K562 (cell line): ENCODE data around the gene REEP3. TPM values are rescaled to one million over a fixed set of nuclear protein-coding genes. Genes with fewer than 3 reads are reported as not detected.

Experiments used
- ATAC-seq: fragments of 200-7000 bp; cut with Tn5 transposase; 3 replicates; pipeline ENCODE4 v1.9.1; 2020; ENCODE audit warnings: moderate library complexity
- BruUV-seq: library from RNA; stranded (reverse); fragments of 400-500 nt; replicated peaks from 2 replicates; lab custom pipeline; 2021; lab: Mats Ljungman, UMichigan
- CTCF ChIA-PET: fragments of 300-600 bp; formaldehyde crosslinking; extraction: SDS; loops from one replicate; lab custom pipeline; 2021; ENCODE audit warnings: low intra/inter-chr PET ratio; lab: Yijun Ruan, JAX
- POLR2A ChIA-PET: fragments of 300-600, 350-650 bp; sonication (Branson Sonifier 250); formaldehyde crosslinking; extraction: SDS; loops from one replicate; lab custom pipeline; 2021; ENCODE audit warnings: antibody characterized with exemption, inconsistent platforms; lab: Yijun Ruan, JAX
- DNase-seq, 4 experiments: peaks; one replicate each; pipeline versions ENCODE4 v3.0.0 to v3.0.0-alpha.2; 2011 to 2018; ENCODE audit warnings: low spot score in 3 of 4, mixed read lengths in 3 of 4; ENCODE audit errors: extremely low read depth in 1 of 4
- FAIRE-seq: peaks from 2 replicates; lab custom pipeline; 2011; peaks lifted over from hg19 to GRCh38; lab: Jason Lieb, UNC
- H2AFZ ChIP-seq: 2 replicates; pipeline ENCODE4 v1.6.0; 2011; ENCODE audit warnings: low read depth, low read length, control low read depth, inconsistent platforms
- H3K27ac ChIP-seq: fragments of 200-600 bp; 3 replicates; pipeline ENCODE4 v1.8.0; 2011; ENCODE audit warnings: low read depth, mild to moderate bottlenecking, control low read depth, inconsistent platforms, low read length, moderate library complexity, mixed read lengths; ENCODE audit errors: extremely low read depth
- H3K27me3 ChIP-seq, 2 experiments: fragments of 300-600 bp in 1 of 2; 2 replicates in 1 of 2; 3 replicates in 1 of 2; pipeline versions ENCODE4 v1.6.0 to v1.8.0; 2011; ENCODE audit warnings: inconsistent platforms in 2 of 2, low read length in 2 of 2, mild to moderate bottlenecking in 1 of 2, mixed read lengths in 1 of 2, moderate library complexity in 1 of 2; ENCODE audit not compliant: control insufficient read depth in 2 of 2, insufficient read depth in 2 of 2
- H3K36me3 ChIP-seq: fragments of 300-600 bp; 3 replicates; pipeline ENCODE4 v1.8.0; 2011; ENCODE audit warnings: mild to moderate bottlenecking, low read length, inconsistent platforms; ENCODE audit not compliant: control insufficient read depth, insufficient read depth
- H3K4me1 ChIP-seq, 2 experiments: fragments of 200-600 bp in 1 of 2; replicated peaks in 1 of 2; 2 replicates in 1 of 2; 3 replicates in 1 of 2; pipeline versions ENCODE4 v1.5.1 to v1.8.0; 2011; ENCODE audit warnings: inconsistent platforms in 2 of 2, low read length in 2 of 2, mild to moderate bottlenecking in 1 of 2, mixed read lengths in 1 of 2, moderate library complexity in 1 of 2; ENCODE audit not compliant: control insufficient read depth in 2 of 2, insufficient read depth in 2 of 2
- H3K4me2 ChIP-seq: 2 replicates; pipeline ENCODE4 v1.6.1; 2011; ENCODE audit warnings: low read length, control low read depth, inconsistent platforms, mixed read lengths; ENCODE audit not compliant: insufficient read depth
- H3K4me3 ChIP-seq: fragments of 200-600 bp; sonication (generic), shearing (Covaris generic); 2 replicates; pipeline ENCODE4 v1.5.1; 2016; ENCODE audit warnings: control low read depth, inconsistent platforms
- H3K79me2 ChIP-seq: fragments of 200-600 bp; 3 replicates; pipeline ENCODE4 v1.8.0; 2011; ENCODE audit warnings: low read length, inconsistent platforms; ENCODE audit not compliant: control insufficient read depth, insufficient read depth
- H3K9ac ChIP-seq, 2 experiments: 2 replicates each; pipeline versions ENCODE4 v1.6.0 to v1.6.1; 2011; ENCODE audit warnings: low read depth in 2 of 2, low read length in 2 of 2, control low read depth in 1 of 2, inconsistent platforms in 1 of 2, mild to moderate bottlenecking in 1 of 2, mixed read lengths in 1 of 2; ENCODE audit not compliant: insufficient read depth in 1 of 2
- H3K9me1 ChIP-seq: one replicate; pipeline ENCODE4 v1.6.0; 2011; ENCODE audit warnings: inconsistent platforms, mild to moderate bottlenecking, low read length, moderate library complexity; ENCODE audit not compliant: control insufficient read depth, insufficient read depth
- H3K9me3 ChIP-seq: replicated peaks from 2 replicates; pipeline ENCODE4 v1.5.1; 2011; ENCODE audit warnings: low read depth, low read length, inconsistent platforms; ENCODE audit not compliant: control insufficient read depth, insufficient read depth
- H4K20me1 ChIP-seq: replicated peaks from 2 replicates; pipeline ENCODE4 v1.6.1; 2011; ENCODE audit warnings: low read length, inconsistent platforms, mixed read lengths; ENCODE audit not compliant: control insufficient read depth, insufficient read depth
- FOXK2 ChIP-seq, 2 experiments: fragments of 450-650 bp; IDR thresholded peaks in 1 of 2; conservative IDR thresholded peaks in 1 of 2; 2 replicates each; pipeline ENCODE4 v1.6.1; 2016; ENCODE audit warnings: low read depth in 2 of 2, mild to moderate bottlenecking in 1 of 2
- HLTF ChIP-seq: fragments of 450-650 bp; IDR thresholded peaks from 2 replicates; pipeline ENCODE4 v1.6.1; 2016
- MAFK ChIP-seq: IDR thresholded peaks from 2 replicates; pipeline ENCODE4 v1.6.1; 2011; ENCODE audit warnings: low read length, improper control_type of control experiment
- MEF2A ChIP-seq: IDR thresholded peaks from 2 replicates; pipeline ENCODE4 v1.6.1; 2011; ENCODE audit warnings: low read depth, mild to moderate bottlenecking, low read length, moderate library complexity; ENCODE audit not compliant: control insufficient read depth
- MYBL2 ChIP-seq, 2 experiments: fragments of 450-650 bp in 1 of 2; sonication (generic) in 1 of 2; formaldehyde crosslinking in 1 of 2; IDR thresholded peaks; 2 replicates each; pipeline versions ENCODE4 v1.6.1 to v1.8.1; 2017 to 2022; ENCODE audit warnings: borderline replicate concordance in 1 of 2, inconsistent platforms in 1 of 2, low read depth in 1 of 2, mild to moderate bottlenecking in 1 of 2, missing genetic modification reagents in 1 of 2, moderate library complexity in 1 of 2
- PHB2 ChIP-seq: fragments of 450-650 bp; IDR thresholded peaks from 2 replicates; pipeline ENCODE4 v1.6.1; 2017; ENCODE audit warnings: low read depth
- PHTF2 ChIP-seq: fragments of 250-450 bp; sonication (Bioruptor Pico); IDR thresholded peaks from 2 replicates; pipeline ENCODE4 v1.5.0; 2021; ENCODE audit warnings: mild to moderate bottlenecking
- RAD21 ChIP-seq, 2 experiments: fragments of 250-450 bp in 1 of 2; fragments of 450-650 bp in 1 of 2; sonication (Bioruptor Pico) in 1 of 2; formaldehyde crosslinking in 1 of 2; IDR thresholded peaks in 1 of 2; conservative IDR thresholded peaks in 1 of 2; 2 replicates each; pipeline versions ENCODE4 v1.4.0 to v1.8.0; 2020 to 2022; ENCODE audit warnings: mild to moderate bottlenecking in 2 of 2, moderate library complexity in 1 of 2
- TBL1XR1 ChIP-seq, 2 experiments: IDR thresholded peaks; 2 replicates each; pipeline ENCODE4 v1.6.1; 2012; ENCODE audit warnings: improper control_type of control experiment in 2 of 2, low read length in 2 of 2, mild to moderate bottlenecking in 1 of 2
- TRIM24 ChIP-seq, 2 experiments: fragments of 450-650 bp; IDR thresholded peaks; 2 replicates each; pipeline ENCODE4 v1.6.1; 2016
- YY1 ChIP-seq, 3 experiments: IDR thresholded peaks; 2 replicates each; pipeline ENCODE4 v1.6.1; 2011; ENCODE audit warnings: low read length in 2 of 3, mild to moderate bottlenecking in 2 of 3, moderate library complexity in 2 of 3, borderline replicate concordance in 1 of 3, control low read depth in 1 of 3, low read depth in 1 of 3; ENCODE audit not compliant: insufficient read depth in 3 of 3, insufficient replicate concordance in 2 of 3, control insufficient read depth in 1 of 3, insufficient read length in 1 of 3; ENCODE audit errors: extremely low read depth in 1 of 3
- ZBED1 ChIP-seq: IDR thresholded peaks from 2 replicates; pipeline ENCODE4 v1.6.1; 2014
- ZNF436 ChIP-seq: fragments of 250-450, 450-650 bp; sonication (Bioruptor Pico); formaldehyde crosslinking; IDR thresholded peaks from 2 replicates; pipeline ENCODE4 v1.7.0; 2020; ENCODE audit warnings: mild to moderate bottlenecking
- WGBS: fragments of 100-300 bp; shearing (Covaris generic); methylation state at CpG from one replicate; pipeline ENCODE4 v1.1.6; 2016; ENCODE audit warnings: low coverage, mixed read lengths; ENCODE audit not compliant: insufficient coverage; ENCODE audit errors: missing lambda C conversion rate; 5-methylcytosine and 5-hydroxymethylcytosine counted together
- in situ Hi-C: fragments of 300-500 bp; cut with MboI; formaldehyde crosslinking; loops from 4 replicates; pipeline ENCODE4 v1.15.0; 2018; ENCODE audit warnings: inconsistent platforms, mixed read lengths
- intact Hi-C: fragments of 100-400 bp; cut with micrococcal nuclease; formaldehyde crosslinking; loops from 2 replicates; pipeline ENCODE4 v1.14.2; 2022
- polyA plus RNA-seq, 8 experiments: library from polyadenylated mRNA; depleted of rRNA in 4 of 8; stranded (reverse) in 5 of 8; unstranded in 3 of 8; fragments of >200 nt; fragmentation: Nextera tagmentation in 2 of 8; fragmentation: Illumina TruSeq in 1 of 8; extraction: Ambion mirVana in 2 of 8; extraction: Trizol in 1 of 8; gene quantifications; 2 replicates each; pipeline versions ENCODE4 v1.2.1 to v1.2.3, GENCODE V29; 2011 to 2014; ENCODE audit warnings: inconsistent platforms in 1 of 8, missing spikeins in 1 of 8
- total RNA-seq, 7 experiments: library from RNA; depleted of rRNA in 6 of 7; stranded (reverse); fragments of >200 nt in 6 of 7; fragmentation: Illumina TruSeq in 2 of 7; extraction: Trizol in 2 of 7; gene quantifications; 2 replicates each; pipeline versions ENCODE4 v1.2.1 to v1.2.3, GENCODE V29; 2011 to 2021; ENCODE audit warnings: low replicate concordance in 1 of 7
- TF ChIP-seq, protein P1 (sequence below), 2 experiments: fragments of 450-650 bp; formaldehyde crosslinking in 1 of 2; IDR thresholded peaks; 2 replicates each; pipeline versions ENCODE4 v1.4.0 to v1.6.1; 2014 to 2020; ENCODE audit warnings: mild to moderate bottlenecking in 2 of 2, borderline replicate concordance in 1 of 2, low read depth in 1 of 2

Gene REEP3
- total and polyA plus RNA-seq, 9 of the 15 experiments (the other 6 are each of a cell fraction or from before 2014, with no cell fraction given) = 3.4 to 13.4 (median 9.2) TPM

DNA sequence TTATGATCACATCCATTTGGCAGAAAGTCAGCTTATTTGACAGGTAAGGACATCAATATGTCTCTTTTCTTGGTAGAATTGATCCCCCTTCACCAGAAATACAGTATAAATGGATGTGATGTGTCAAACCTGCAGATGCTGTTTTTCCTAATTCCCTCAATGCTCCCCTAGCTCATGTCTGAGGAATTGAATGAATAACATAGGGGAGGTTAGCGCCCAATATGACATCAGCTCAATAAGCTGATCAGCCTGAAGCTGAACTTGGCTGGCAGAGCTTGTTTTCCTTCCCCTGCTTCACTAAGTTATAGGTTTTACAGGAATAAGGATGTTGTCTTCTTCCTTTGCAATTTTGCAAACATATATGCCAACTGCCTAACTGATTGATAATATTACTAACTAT is 132.5 kb downstream of the REEP3 start (continued):
- TF ChIP-seq HLTF = no peak
- TF ChIP-seq PHB2 = no peak
- no peak for TF ChIP-seq PHTF2 (CRISPR knock-in tag)
- no peak for TF ChIP-seq YY1 (IDR thresholded peaks at IDR 0.05; ENCODE audit: borderline replicate concordance in 1 of 3, control insufficient read depth in 1 of 3, extremely low read depth in 1 of 3, insufficient read depth in 3 of 3, insufficient read length in 1 of 3, insufficient replicate concordance in 2 of 3, low read depth in 1 of 3, low read length in 2 of 3)
- TF ChIP-seq MYBL2 (IDR thresholded peaks at IDR 0.05; ENCODE audit: low read depth) = no peak
- TF ChIP-seq MYBL2 (CRISPR knock-in tag; IDR thresholded peaks at IDR 0.05; ENCODE audit: borderline replicate concordance) = no peak
- TF ChIP-seq FOXK2 (conservative IDR thresholded peaks at IDR 0.05 in 1 of 2, IDR thresholded peaks at IDR 0.05 in 1 of 2; ENCODE audit: low read depth in 2 of 2) = no peak
- TF ChIP-seq TBL1XR1 (IDR thresholded peaks at IDR 0.05; ENCODE audit: low read length in 2 of 2) = no peak
- TF ChIP-seq ZBED1 = no peak

DNA sequence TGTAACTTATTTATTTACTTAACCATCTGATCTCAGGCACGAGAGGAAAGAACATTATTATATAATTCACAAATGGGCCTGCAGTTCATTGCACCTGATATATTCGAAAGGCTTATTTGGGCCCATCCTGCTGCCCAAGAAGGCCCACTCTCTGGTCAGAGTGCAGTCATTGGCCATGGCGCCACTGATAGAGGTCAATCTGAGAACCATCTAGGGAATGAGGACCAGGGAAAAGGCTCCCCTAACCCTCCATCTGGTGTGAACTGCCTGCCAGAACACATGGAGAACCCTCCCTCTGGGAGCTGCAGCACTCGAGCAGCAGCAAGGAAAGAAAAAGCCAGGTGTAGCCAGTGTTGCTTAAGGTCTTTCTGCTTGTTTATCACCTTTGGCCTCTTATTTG is 136.6 kb downstream of the REEP3 start:
- Histone ChIP-seq H3K9ac (no peak overlapping the region), H3K36me3 (no peaks in the 10 kb centered on the region), H3K4me2 (no peak overlapping the region), H3K27ac (no peak overlapping the region), H3K9me3 (no peaks in the 10 kb centered on the region), H3K79me2 (no peaks in the 10 kb centered on the region), H3K27me3 (no peaks in the 10 kb centered on the region; a peak in 1 of 5 replicates), H3K4me3 (no peak overlapping the region), H2AFZ (no peak overlapping the region), H3K4me1 (no peaks in the 10 kb centered on the region), H3K9me1 (no peaks in the 10 kb centered on the region), H4K20me1 (no peaks in the 10 kb centered on the region)
- intact Hi-C loops (no loop called here), in situ Hi-C loops (no loop called here)
- BruUV-seq = no TSS peak
- no peak for FAIRE-seq
- ChIA-PET CTCF (no interaction called here), POLR2A (interaction anchor here (0.6 kb wide), 1 partner anchor 193 kb away, joined by 3 read pairs; no protein-coding TSS in a partner anchor)
- 3% methylated on average over 4 of the region's 4 CpGs for WGBS
- ATAC-seq = no peak; the same call in 2 of the 3 replicates
- DNase-seq = no peak
- TF ChIP-seq TRIM24 (IDR thresholded peaks at IDR 0.05) (no peak), ZNF436 (no peak), RAD21 (CRISPR knock-in tag; conservative IDR thresholded peaks at IDR 0.05 in 1 of 2, IDR thresholded peaks at IDR 0.05 in 1 of 2) (no peak), MAFK (no peak), MEF2A (no peak)
- TF ChIP-seq, protein P1, sequence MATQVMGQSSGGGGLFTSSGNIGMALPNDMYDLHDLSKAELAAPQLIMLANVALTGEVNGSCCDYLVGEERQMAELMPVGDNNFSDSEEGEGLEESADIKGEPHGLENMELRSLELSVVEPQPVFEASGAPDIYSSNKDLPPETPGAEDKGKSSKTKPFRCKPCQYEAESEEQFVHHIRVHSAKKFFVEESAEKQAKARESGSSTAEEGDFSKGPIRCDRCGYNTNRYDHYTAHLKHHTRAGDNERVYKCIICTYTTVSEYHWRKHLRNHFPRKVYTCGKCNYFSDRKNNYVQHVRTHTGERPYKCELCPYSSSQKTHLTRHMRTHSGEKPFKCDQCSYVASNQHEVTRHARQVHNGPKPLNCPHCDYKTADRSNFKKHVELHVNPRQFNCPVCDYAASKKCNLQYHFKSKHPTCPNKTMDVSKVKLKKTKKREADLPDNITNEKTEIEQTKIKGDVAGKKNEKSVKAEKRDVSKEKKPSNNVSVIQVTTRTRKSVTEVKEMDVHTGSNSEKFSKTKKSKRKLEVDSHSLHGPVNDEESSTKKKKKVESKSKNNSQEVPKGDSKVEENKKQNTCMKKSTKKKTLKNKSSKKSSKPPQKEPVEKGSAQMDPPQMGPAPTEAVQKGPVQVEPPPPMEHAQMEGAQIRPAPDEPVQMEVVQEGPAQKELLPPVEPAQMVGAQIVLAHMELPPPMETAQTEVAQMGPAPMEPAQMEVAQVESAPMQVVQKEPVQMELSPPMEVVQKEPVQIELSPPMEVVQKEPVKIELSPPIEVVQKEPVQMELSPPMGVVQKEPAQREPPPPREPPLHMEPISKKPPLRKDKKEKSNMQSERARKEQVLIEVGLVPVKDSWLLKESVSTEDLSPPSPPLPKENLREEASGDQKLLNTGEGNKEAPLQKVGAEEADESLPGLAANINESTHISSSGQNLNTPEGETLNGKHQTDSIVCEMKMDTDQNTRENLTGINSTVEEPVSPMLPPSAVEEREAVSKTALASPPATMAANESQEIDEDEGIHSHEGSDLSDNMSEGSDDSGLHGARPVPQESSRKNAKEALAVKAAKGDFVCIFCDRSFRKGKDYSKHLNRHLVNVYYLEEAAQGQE (IDR thresholded peaks at IDR 0.05; ENCODE audit: borderline replicate concordance) = no peak
- TF ChIP-seq, protein P1 (CRISPR knock-in tag; IDR thresholded peaks at IDR 0.05; ENCODE audit: low read depth) = no peak
